ENCODE results near the gene FMN2. TPM values are rescaled to one million over a fixed set of nuclear protein-coding genes. Genes with fewer than 3 reads are reported as not detected.

The FMN2 gene
- total RNA-seq, 2 donors from 2014 or later, result 0.26 to 0.33 TPM

- intact Hi-C loops (cut with DNase I), result no loop called here
- no peaks in the 10 kb centered on the region for H3K27me3 ChIP-seq
- no peaks in the 10 kb centered on the region for H3K4me1 ChIP-seq
- DNase-seq, result no peak
- H3K27ac ChIP-seq, result no peak overlapping the region
- H3K36me3 ChIP-seq (replicated peaks in 1 of 2; ENCODE audit: insufficient read depth in 1 of 2, low read depth in 2 of 2), result no peaks in the 10 kb centered on the region
- no peak for ATAC-seq
- TF ChIP-seq, protein P1, sequence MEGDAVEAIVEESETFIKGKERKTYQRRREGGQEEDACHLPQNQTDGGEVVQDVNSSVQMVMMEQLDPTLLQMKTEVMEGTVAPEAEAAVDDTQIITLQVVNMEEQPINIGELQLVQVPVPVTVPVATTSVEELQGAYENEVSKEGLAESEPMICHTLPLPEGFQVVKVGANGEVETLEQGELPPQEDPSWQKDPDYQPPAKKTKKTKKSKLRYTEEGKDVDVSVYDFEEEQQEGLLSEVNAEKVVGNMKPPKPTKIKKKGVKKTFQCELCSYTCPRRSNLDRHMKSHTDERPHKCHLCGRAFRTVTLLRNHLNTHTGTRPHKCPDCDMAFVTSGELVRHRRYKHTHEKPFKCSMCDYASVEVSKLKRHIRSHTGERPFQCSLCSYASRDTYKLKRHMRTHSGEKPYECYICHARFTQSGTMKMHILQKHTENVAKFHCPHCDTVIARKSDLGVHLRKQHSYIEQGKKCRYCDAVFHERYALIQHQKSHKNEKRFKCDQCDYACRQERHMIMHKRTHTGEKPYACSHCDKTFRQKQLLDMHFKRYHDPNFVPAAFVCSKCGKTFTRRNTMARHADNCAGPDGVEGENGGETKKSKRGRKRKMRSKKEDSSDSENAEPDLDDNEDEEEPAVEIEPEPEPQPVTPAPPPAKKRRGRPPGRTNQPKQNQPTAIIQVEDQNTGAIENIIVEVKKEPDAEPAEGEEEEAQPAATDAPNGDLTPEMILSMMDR (IDR thresholded peaks at IDR 0.05), result no peak
- TF ChIP-seq POLR2A (IDR thresholded peaks at IDR 0.05), result no peak
- H3K4me3 ChIP-seq, result no peak overlapping the region
- no peaks in the 10 kb centered on the region for H3K9me3 ChIP-seq
Observed at GRCh38 chr1:240467895-240468294, 376.2 kb downstream of the FMN2 start.

GRCh38 chr1:240468656-240469055 lies 377.0 kb downstream of the FMN2 start:
- TF ChIP-seq, protein P1 (IDR thresholded peaks at IDR 0.05), result no peak
- no peak for TF ChIP-seq POLR2A (IDR thresholded peaks at IDR 0.05)
- Histone ChIP-seq H3K36me3 (replicated peaks in 1 of 2; ENCODE audit: insufficient read depth in 1 of 2, low read depth in 2 of 2) (no peaks in the 10 kb centered on the region), H3K27ac (no peak overlapping the region), H3K27me3 (no peaks in the 10 kb centered on the region), H3K9me3 (no peaks in the 10 kb centered on the region), H3K4me3 (no peak overlapping the region), H3K4me1 (no peaks in the 10 kb centered on the region)
- 68 to 71% methylated on average over 7 of the region's 7 CpGs for WGBS, 2 donors
- ATAC-seq, result no peak
- intact Hi-C loops (cut with DNase I), result no loop called here
- DNase-seq, result no peak

GRCh38 chr1:240474133-240474614 lies 382.5 kb downstream of the FMN2 start:
- Histone ChIP-seq H3K9me3 (no peaks in the 10 kb centered on the region), H3K36me3 (replicated peaks in 1 of 2; ENCODE audit: insufficient read depth in 1 of 2, low read depth in 2 of 2) (no peaks in the 10 kb centered on the region), H3K4me3 (no peak overlapping the region), H3K4me1 (no peaks in the 10 kb centered on the region), H3K27ac (no peak overlapping the region), H3K27me3 (no peaks in the 10 kb centered on the region)
- no peak for ATAC-seq
- no peak for DNase-seq
- 22 to 23% methylated on average over 5 of the region's 5 CpGs for WGBS, 2 donors
- TF ChIP-seq, protein P1 (IDR thresholded peaks at IDR 0.05), result no peak
- TF ChIP-seq POLR2A (IDR thresholded peaks at IDR 0.05), result no peak
- intact Hi-C loops (cut with DNase I), result no loop called here

GRCh38 chr1:240475832-240476231 lies 384.1 kb downstream of the FMN2 start:
- Histone ChIP-seq H3K36me3 (replicated peaks in 1 of 2; ENCODE audit: insufficient read depth in 1 of 2, low read depth in 2 of 2) (no peaks in the 10 kb centered on the region), H3K4me3 (no peak overlapping the region), H3K27ac (no peak overlapping the region), H3K4me1 (no peaks in the 10 kb centered on the region), H3K9me3 (no peaks in the 10 kb centered on the region), H3K27me3 (no peaks in the 10 kb centered on the region)
- TF ChIP-seq, protein P1 (IDR thresholded peaks at IDR 0.05), result no peak
- no peak for TF ChIP-seq POLR2A (IDR thresholded peaks at IDR 0.05)
- intact Hi-C loops (cut with DNase I), result no loop called here
- DNase-seq (no peak), ATAC-seq (no peak)
- 43 to 56% methylated on average over 4 of the region's 4 CpGs for WGBS, 2 donors

GRCh38 chr1:240478536-240478935 lies 386.9 kb downstream of the FMN2 start:
- DNase-seq (no peak), ATAC-seq (no peak)
- H3K4me3 ChIP-seq, result no peak overlapping the region
- 67 to 69% methylated on average over 6 of the region's 6 CpGs for WGBS, 2 donors
- no peaks in the 10 kb centered on the region for H3K4me1 ChIP-seq
- no peaks in the 10 kb centered on the region for H3K9me3 ChIP-seq
- intact Hi-C loops (cut with DNase I), result no loop called here
- TF ChIP-seq, protein P1 (IDR thresholded peaks at IDR 0.05), result no peak
- TF ChIP-seq POLR2A (IDR thresholded peaks at IDR 0.05), result no peak
- no peaks in the 10 kb centered on the region for H3K27me3 ChIP-seq
- H3K27ac ChIP-seq, result no peak overlapping the region
- H3K36me3 ChIP-seq (replicated peaks in 1 of 2; ENCODE audit: insufficient read depth in 1 of 2, low read depth in 2 of 2), result no peaks in the 10 kb centered on the region

All from body of pancreas (tissue), 4 donors.